Neural progenitor cell (in vitro differentiated cells): Measurements from ENCODE around the gene UBE2F.
"Not testable (repeated sequence)": the region's sequence is repeated elsewhere in the genome, so short reads cannot be mapped to it uniquely, and the experiment has no call there.

Experiments used
- CTCF ChIP-seq: fragments of 200-600 bp; sonication (generic); IDR thresholded peaks from 2 replicates; pipeline ENCODE4 v1.5.1; 2017; ENCODE audit warnings: antibody characterized with exemption, mild to moderate bottlenecking
- EZH2 ChIP-seq: fragments of 200-600 bp; sonication (generic); IDR thresholded peaks from 2 replicates; pipeline ENCODE4 v1.6.1; 2017; ENCODE audit warnings: antibody characterized with exemption, mild to moderate bottlenecking, moderate library complexity

DNA sequence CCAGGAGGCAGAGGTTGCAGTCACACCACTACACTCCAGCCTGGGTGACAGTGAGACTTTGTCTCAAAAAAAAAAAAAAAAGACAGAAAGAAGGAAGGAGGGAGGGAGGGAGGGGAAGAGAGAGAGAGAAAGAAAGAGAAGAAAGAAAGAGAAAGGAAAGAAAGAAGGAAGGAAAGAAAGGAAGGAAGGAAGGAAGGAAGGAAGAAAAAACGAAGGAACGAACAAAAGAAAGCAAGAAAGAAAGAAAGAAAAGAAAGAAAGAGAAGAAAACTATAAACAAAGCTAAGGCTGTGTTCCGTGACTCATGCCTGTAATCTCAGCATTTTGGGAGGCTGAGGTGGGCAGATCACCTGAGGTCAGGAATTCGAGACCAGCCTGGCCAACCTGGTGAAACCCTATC is 15.5 kb upstream of the UBE2F start:
- TF ChIP-seq EZH2, CTCF: not testable (repeated sequence)
